ENCODE results near the gene ST8SIA5. TPM values are rescaled to one million over a fixed set of nuclear protein-coding genes. Genes with fewer than 3 reads are reported as not detected.

The ST8SIA5 gene
- polyA plus RNA-seq, 1 of the 3 experiments (the other 2 are of a cell fraction) = 0.08 TPM

- no peak for TF ChIP-seq USF2 (IDR thresholded peaks at IDR 0.05; ENCODE audit: borderline replicate concordance, low read depth, low read length)
- no peak for TF ChIP-seq NFIC (IDR thresholded peaks at IDR 0.05; ENCODE audit: borderline replicate concordance)
- TF ChIP-seq POLR2AphosphoS5 (IDR thresholded peaks at IDR 0.05; ENCODE audit: low read depth, low read length) = no peak
- TF ChIP-seq FOXM1 (IDR thresholded peaks at IDR 0.05; ENCODE audit: low read depth) = no peak
Measured at GRCh38 chr18:46793565-46793964, 36.7 kb upstream of the ST8SIA5 start (continued).

GRCh38 chr18:46789088-46789487 is 32.2 kb upstream of the ST8SIA5 start:
- no peaks in the 10 kb centered on the region for H3K9me2 ChIP-seq
- H3K9me3 ChIP-seq = no peaks in the 10 kb centered on the region
- no peak overlapping the region for H2AFZ ChIP-seq (ENCODE audit: low read depth)
- no peak overlapping the region for H3K4me3 ChIP-seq (ENCODE audit: low read depth in 2 of 2, low read length in 1 of 2)
- TF ChIP-seq ZBTB33 (IDR thresholded peaks at IDR 0.05; ENCODE audit: borderline replicate concordance, low read depth) = no peak
- TF ChIP-seq ELF1 (IDR thresholded peaks at IDR 0.05) = no peak
- no peak for TF ChIP-seq RAD21 (IDR thresholded peaks at IDR 0.05; ENCODE audit: low read length)
- no peak for TF ChIP-seq RXRA (IDR thresholded peaks at IDR 0.05; ENCODE audit: borderline replicate concordance, low read depth)
- WGBS (ENCODE audit: low lambda C conversion rate) = 79% methylated on average over 4 of the region's 4 CpGs
- no peaks in the 10 kb centered on the region for H3K36me3 ChIP-seq (replicated peaks in 1 of 2; ENCODE audit: control insufficient read depth in 1 of 2, insufficient read depth in 2 of 2, low read length in 1 of 2)
- H3F3A ChIP-seq (replicated peaks; ENCODE audit: insufficient read depth) = peaks cover 2% of the 10 kb centered on the region
- no peak overlapping the region for H3K27ac ChIP-seq (ENCODE audit: low read depth in 2 of 2, low read length in 1 of 2)
- H3K4me2 ChIP-seq = no peak overlapping the region
- H3K9ac ChIP-seq = no peak overlapping the region
- no peaks in the 10 kb centered on the region; a peak in 1 of 4 replicates for H3K4me1 ChIP-seq (ENCODE audit: control insufficient read depth in 1 of 2, insufficient read depth in 2 of 2, low read depth in 1 of 2, low read length in 1 of 2)
- H3K79me2 ChIP-seq (ENCODE audit: insufficient read depth) = no peaks in the 10 kb centered on the region
- H4K20me1 ChIP-seq (ENCODE audit: insufficient read depth) = no peaks in the 10 kb centered on the region
- DNase-seq = no peak
- CTCF ChIA-PET = no interaction called here
- H3K27me3 ChIP-seq (ENCODE audit: insufficient read depth) = no peaks in the 10 kb centered on the region
- POLR2A ChIA-PET = no interaction called here

GRCh38 chr18:46787674-46788073 is 30.8 kb upstream of the ST8SIA5 start:
- no peak overlapping the region for H3K9ac ChIP-seq
- H3K4me1 ChIP-seq (ENCODE audit: control insufficient read depth in 1 of 2, insufficient read depth in 2 of 2, low read depth in 1 of 2, low read length in 1 of 2) = no peaks in the 10 kb centered on the region
- no peak overlapping the region for H3K27ac ChIP-seq (ENCODE audit: low read depth in 2 of 2, low read length in 1 of 2)
- H4K20me1 ChIP-seq (ENCODE audit: insufficient read depth) = no peaks in the 10 kb centered on the region
- H3K9me3 ChIP-seq = no peaks in the 10 kb centered on the region
- WGBS (ENCODE audit: low lambda C conversion rate) = 63% methylated on average over 3 of the region's 3 CpGs
- H3K4me2 ChIP-seq = no peak overlapping the region
- ChIA-PET CTCF (no interaction called here), POLR2A (no interaction called here)
- DNase-seq = no peak
- H3K27me3 ChIP-seq (ENCODE audit: insufficient read depth) = no peaks in the 10 kb centered on the region
- H3K4me3 ChIP-seq (ENCODE audit: low read depth in 2 of 2, low read length in 1 of 2) = no peak overlapping the region
- no peak overlapping the region for H2AFZ ChIP-seq (ENCODE audit: low read depth)
- H3F3A ChIP-seq (replicated peaks; ENCODE audit: insufficient read depth) = peaks cover under 1% of the 10 kb centered on the region
- no peaks in the 10 kb centered on the region for H3K79me2 ChIP-seq (ENCODE audit: insufficient read depth)
- no peaks in the 10 kb centered on the region for H3K9me2 ChIP-seq
- no peak for TF ChIP-seq MEF2A (IDR thresholded peaks at IDR 0.05; ENCODE audit: borderline replicate concordance, low read depth)
- TF ChIP-seq RFX5 (IDR thresholded peaks at IDR 0.05; ENCODE audit: low read length) = no peak
- no peak for TF ChIP-seq ELF1 (IDR thresholded peaks at IDR 0.05)
- no peak for TF ChIP-seq PBX3 (IDR thresholded peaks at IDR 0.05)
- no peak for TF ChIP-seq USF1 (IDR thresholded peaks at IDR 0.05; ENCODE audit: borderline replicate concordance, low read depth)
- no peak for TF ChIP-seq NFIC (IDR thresholded peaks at IDR 0.05; ENCODE audit: borderline replicate concordance)
- TF ChIP-seq USF2 (IDR thresholded peaks at IDR 0.05; ENCODE audit: borderline replicate concordance, low read depth, low read length) = no peak
- TF ChIP-seq JUND (IDR thresholded peaks at IDR 0.05) = no peak
- no peak for TF ChIP-seq TEAD4 (IDR thresholded peaks at IDR 0.05; ENCODE audit: borderline replicate concordance, insufficient read depth)
- TF ChIP-seq MXI1 (IDR thresholded peaks at IDR 0.05; ENCODE audit: low read depth, low read length) = no peak
- no peaks in the 10 kb centered on the region for H3K36me3 ChIP-seq (replicated peaks in 1 of 2; ENCODE audit: control insufficient read depth in 1 of 2, insufficient read depth in 2 of 2, low read length in 1 of 2)

Measured in SK-N-SH (cell line).